WTC11 (cell line): Measurements from ENCODE around the gene KTI12. TPM values are rescaled to one million over a fixed set of nuclear protein-coding genes. Genes with fewer than 3 reads are reported as not detected.

Experiments used
- CBFB ChIP-seq: sonication (generic); formaldehyde crosslinking; IDR thresholded peaks from 2 replicates; pipeline ENCODE4 v1.8.1; 2022; ENCODE audit warnings: mild to moderate bottlenecking, low read depth, missing genetic modification reagents
- EMX1 ChIP-seq: fragments of 250-450 bp; sonication (Bioruptor Pico); IDR thresholded peaks from 2 replicates; pipeline ENCODE4 v1.8.0; 2021; ENCODE audit warnings: mild to moderate bottlenecking
- ESRRA ChIP-seq: sonication (generic); formaldehyde crosslinking; IDR thresholded peaks from 2 replicates; pipeline ENCODE4 v1.8.1; 2022; ENCODE audit warnings: mild to moderate bottlenecking, missing genetic modification reagents, borderline replicate concordance
- FOXK1 ChIP-seq: sonication (generic); formaldehyde crosslinking; IDR thresholded peaks from 2 replicates; pipeline ENCODE4 v1.8.0; 2022; ENCODE audit warnings: mild to moderate bottlenecking, moderate library complexity, missing genetic modification reagents
- MYBL2 ChIP-seq: sonication (generic); formaldehyde crosslinking; IDR thresholded peaks from 2 replicates; pipeline ENCODE4 v1.8.1; 2023; ENCODE audit warnings: mild to moderate bottlenecking, moderate library complexity, missing genetic modification reagents
- NFATC4 ChIP-seq: fragments of 250-450 bp; sonication (Bioruptor Pico); IDR thresholded peaks from 2 replicates; pipeline ENCODE4 v1.9.0; 2021; ENCODE audit warnings: mild to moderate bottlenecking
- NFYB ChIP-seq: sonication (generic); formaldehyde crosslinking; conservative IDR thresholded peaks from 2 replicates; pipeline ENCODE4 v1.8.0; 2022; ENCODE audit warnings: low read depth, missing genetic modification reagents
- SMAD3 ChIP-seq: sonication (generic); formaldehyde crosslinking; IDR thresholded peaks from 2 replicates; pipeline ENCODE4 v1.8.0; 2022; ENCODE audit warnings: missing genetic modification reagents, mild to moderate bottlenecking, borderline replicate concordance
- TEAD4 ChIP-seq: sonication (generic); formaldehyde crosslinking; IDR thresholded peaks from 2 replicates; pipeline ENCODE4 v1.8.0; 2022; ENCODE audit warnings: mild to moderate bottlenecking, missing genetic modification reagents
- ZBTB21 ChIP-seq: sonication (generic); formaldehyde crosslinking; IDR thresholded peaks from 2 replicates; pipeline ENCODE4 v1.8.1; 2023; ENCODE audit warnings: mild to moderate bottlenecking, missing genetic modification reagents, borderline replicate concordance
- ZNF121 ChIP-seq: sonication (generic); formaldehyde crosslinking; IDR thresholded peaks from 2 replicates; pipeline ENCODE4 v1.8.0; 2023; ENCODE audit warnings: missing genetic modification reagents
- ZNF138 ChIP-seq: sonication (generic); formaldehyde crosslinking; conservative IDR thresholded peaks from 2 replicates; pipeline ENCODE4 v1.8.1; 2022; ENCODE audit warnings: mild to moderate bottlenecking, moderate library complexity, missing genetic modification reagents
- total RNA-seq: library from RNA; stranded (reverse); gene quantifications from 3 replicates; pipeline ENCODE4 v1.2.3, GENCODE V29; 2021
- TF ChIP-seq, protein P1 (sequence below): sonication (generic); formaldehyde crosslinking; IDR thresholded peaks from 2 replicates; pipeline ENCODE4 v1.8.0; 2022; ENCODE audit warnings: mild to moderate bottlenecking, missing genetic modification reagents
- TF ChIP-seq, protein P2 (sequence below): fragments of 250-450 bp; sonication (Bioruptor Pico); IDR thresholded peaks from 2 replicates; pipeline ENCODE4 v1.8.0; 2021; ENCODE audit warnings: mild to moderate bottlenecking
- TF ChIP-seq, protein P3 (sequence below): sonication (generic); formaldehyde crosslinking; IDR thresholded peaks from 2 replicates; pipeline ENCODE4 v1.8.1; 2023; ENCODE audit warnings: mild to moderate bottlenecking, missing genetic modification reagents, borderline replicate concordance
- TF ChIP-seq, protein P4 (sequence below): sonication (generic); formaldehyde crosslinking; IDR thresholded peaks from 2 replicates; pipeline ENCODE4 v1.8.1; 2022; ENCODE audit warnings: mild to moderate bottlenecking, missing genetic modification reagents, moderate library complexity, borderline replicate concordance
- TF ChIP-seq, protein P5 (sequence below): sonication (generic); formaldehyde crosslinking; conservative IDR thresholded peaks from 2 replicates; pipeline ENCODE4 v1.8.1; 2023; ENCODE audit warnings: mild to moderate bottlenecking, low read depth, missing genetic modification reagents, moderate library complexity
- TF ChIP-seq, protein P6 (sequence below): sonication (generic); formaldehyde crosslinking; IDR thresholded peaks from 2 replicates; pipeline ENCODE4 v1.8.1; 2023; ENCODE audit warnings: mild to moderate bottlenecking, moderate library complexity, missing genetic modification reagents
- TF ChIP-seq, protein P7 (sequence below): sonication (generic); formaldehyde crosslinking; IDR thresholded peaks from 2 replicates; pipeline ENCODE4 v1.8.0; 2023; ENCODE audit warnings: missing genetic modification reagents, mild to moderate bottlenecking, borderline replicate concordance
- TF ChIP-seq, protein P8 (sequence below): sonication (generic); formaldehyde crosslinking; IDR thresholded peaks from 2 replicates; pipeline ENCODE4 v1.8.1; 2023; ENCODE audit warnings: mild to moderate bottlenecking, missing genetic modification reagents

Gene KTI12
- total RNA-seq, 1 experiment from 2014 or later: 10.1 TPM

DNA sequence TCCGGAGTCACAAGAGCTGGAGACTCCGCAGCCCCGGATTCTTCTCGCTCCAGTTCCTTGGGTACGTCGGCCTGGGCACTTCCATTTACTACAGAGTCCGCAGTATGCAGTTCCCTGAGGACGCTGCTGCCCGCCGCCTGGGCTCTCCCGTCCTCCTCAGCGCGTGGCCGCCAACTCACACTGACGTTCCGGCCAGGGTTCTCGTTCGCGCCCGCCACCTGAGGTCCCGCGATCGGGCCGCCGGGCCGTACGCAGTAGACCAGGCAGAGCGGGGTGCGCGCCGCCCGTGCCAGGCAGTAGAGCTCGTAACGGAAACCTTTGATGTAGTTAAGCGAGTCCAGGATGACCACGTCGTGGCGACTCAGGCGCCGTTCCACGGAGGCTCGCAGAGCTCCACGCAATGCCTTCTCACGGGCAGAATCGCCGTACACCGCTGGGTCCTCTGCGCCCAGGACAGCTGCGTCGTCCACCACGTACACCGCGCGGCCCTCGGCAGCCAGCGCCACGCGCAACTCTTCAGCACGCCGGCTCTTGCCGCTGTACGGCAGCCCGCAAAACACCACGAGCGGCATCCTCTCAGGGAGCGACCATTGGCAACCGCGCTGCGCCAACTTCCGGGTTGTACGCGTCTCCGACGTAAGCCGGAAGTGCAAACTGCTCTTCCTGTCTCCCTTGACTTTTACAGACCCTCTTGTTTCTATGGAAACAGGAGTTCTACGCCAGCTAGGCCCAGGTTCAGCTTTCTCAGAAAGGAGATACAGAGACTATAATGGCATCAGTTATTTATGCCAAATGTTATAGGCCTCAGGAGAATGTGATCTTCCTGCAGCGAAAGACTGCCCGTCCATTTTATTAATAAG, at the start of gene KTI12 (continued):
- no peak for TF ChIP-seq TEAD4 (CRISPR knock-in tag)
- TF ChIP-seq, protein P1, sequence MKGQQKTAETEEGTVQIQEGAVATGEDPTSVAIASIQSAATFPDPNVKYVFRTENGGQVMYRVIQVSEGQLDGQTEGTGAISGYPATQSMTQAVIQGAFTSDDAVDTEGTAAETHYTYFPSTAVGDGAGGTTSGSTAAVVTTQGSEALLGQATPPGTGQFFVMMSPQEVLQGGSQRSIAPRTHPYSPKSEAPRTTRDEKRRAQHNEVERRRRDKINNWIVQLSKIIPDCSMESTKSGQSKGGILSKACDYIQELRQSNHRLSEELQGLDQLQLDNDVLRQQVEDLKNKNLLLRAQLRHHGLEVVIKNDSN (CRISPR knock-in tag): 0 out of 2 replicates have a peak, but pooled peaks have one; percentile 55
- TF ChIP-seq EMX1 (CRISPR knock-in tag): no peak
- TF ChIP-seq ZNF121 (CRISPR knock-in tag): no peak
- TF ChIP-seq, protein P2, sequence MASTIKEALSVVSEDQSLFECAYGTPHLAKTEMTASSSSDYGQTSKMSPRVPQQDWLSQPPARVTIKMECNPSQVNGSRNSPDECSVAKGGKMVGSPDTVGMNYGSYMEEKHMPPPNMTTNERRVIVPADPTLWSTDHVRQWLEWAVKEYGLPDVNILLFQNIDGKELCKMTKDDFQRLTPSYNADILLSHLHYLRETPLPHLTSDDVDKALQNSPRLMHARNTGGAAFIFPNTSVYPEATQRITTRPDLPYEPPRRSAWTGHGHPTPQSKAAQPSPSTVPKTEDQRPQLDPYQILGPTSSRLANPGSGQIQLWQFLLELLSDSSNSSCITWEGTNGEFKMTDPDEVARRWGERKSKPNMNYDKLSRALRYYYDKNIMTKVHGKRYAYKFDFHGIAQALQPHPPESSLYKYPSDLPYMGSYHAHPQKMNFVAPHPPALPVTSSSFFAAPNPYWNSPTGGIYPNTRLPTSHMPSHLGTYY (CRISPR knock-in tag): no peak
- TF ChIP-seq, protein P3, sequence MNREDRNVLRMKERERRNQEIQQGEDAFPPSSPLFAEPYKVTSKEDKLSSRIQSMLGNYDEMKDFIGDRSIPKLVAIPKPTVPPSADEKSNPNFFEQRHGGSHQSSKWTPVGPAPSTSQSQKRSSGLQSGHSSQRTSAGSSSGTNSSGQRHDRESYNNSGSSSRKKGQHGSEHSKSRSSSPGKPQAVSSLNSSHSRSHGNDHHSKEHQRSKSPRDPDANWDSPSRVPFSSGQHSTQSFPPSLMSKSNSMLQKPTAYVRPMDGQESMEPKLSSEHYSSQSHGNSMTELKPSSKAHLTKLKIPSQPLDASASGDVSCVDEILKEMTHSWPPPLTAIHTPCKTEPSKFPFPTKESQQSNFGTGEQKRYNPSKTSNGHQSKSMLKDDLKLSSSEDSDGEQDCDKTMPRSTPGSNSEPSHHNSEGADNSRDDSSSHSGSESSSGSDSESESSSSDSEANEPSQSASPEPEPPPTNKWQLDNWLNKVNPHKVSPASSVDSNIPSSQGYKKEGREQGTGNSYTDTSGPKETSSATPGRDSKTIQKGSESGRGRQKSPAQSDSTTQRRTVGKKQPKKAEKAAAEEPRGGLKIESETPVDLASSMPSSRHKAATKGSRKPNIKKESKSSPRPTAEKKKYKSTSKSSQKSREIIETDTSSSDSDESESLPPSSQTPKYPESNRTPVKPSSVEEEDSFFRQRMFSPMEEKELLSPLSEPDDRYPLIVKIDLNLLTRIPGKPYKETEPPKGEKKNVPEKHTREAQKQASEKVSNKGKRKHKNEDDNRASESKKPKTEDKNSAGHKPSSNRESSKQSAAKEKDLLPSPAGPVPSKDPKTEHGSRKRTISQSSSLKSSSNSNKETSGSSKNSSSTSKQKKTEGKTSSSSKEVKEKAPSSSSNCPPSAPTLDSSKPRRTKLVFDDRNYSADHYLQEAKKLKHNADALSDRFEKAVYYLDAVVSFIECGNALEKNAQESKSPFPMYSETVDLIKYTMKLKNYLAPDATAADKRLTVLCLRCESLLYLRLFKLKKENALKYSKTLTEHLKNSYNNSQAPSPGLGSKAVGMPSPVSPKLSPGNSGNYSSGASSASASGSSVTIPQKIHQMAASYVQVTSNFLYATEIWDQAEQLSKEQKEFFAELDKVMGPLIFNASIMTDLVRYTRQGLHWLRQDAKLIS (CRISPR knock-in tag): no peak
- TF ChIP-seq, protein P4, sequence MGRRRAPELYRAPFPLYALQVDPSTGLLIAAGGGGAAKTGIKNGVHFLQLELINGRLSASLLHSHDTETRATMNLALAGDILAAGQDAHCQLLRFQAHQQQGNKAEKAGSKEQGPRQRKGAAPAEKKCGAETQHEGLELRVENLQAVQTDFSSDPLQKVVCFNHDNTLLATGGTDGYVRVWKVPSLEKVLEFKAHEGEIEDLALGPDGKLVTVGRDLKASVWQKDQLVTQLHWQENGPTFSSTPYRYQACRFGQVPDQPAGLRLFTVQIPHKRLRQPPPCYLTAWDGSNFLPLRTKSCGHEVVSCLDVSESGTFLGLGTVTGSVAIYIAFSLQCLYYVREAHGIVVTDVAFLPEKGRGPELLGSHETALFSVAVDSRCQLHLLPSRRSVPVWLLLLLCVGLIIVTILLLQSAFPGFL: no peak
- TF ChIP-seq, protein P5, sequence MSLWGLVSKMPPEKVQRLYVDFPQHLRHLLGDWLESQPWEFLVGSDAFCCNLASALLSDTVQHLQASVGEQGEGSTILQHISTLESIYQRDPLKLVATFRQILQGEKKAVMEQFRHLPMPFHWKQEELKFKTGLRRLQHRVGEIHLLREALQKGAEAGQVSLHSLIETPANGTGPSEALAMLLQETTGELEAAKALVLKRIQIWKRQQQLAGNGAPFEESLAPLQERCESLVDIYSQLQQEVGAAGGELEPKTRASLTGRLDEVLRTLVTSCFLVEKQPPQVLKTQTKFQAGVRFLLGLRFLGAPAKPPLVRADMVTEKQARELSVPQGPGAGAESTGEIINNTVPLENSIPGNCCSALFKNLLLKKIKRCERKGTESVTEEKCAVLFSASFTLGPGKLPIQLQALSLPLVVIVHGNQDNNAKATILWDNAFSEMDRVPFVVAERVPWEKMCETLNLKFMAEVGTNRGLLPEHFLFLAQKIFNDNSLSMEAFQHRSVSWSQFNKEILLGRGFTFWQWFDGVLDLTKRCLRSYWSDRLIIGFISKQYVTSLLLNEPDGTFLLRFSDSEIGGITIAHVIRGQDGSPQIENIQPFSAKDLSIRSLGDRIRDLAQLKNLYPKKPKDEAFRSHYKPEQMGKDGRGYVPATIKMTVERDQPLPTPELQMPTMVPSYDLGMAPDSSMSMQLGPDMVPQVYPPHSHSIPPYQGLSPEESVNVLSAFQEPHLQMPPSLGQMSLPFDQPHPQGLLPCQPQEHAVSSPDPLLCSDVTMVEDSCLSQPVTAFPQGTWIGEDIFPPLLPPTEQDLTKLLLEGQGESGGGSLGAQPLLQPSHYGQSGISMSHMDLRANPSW (CRISPR knock-in tag): no peak
- TF ChIP-seq CBFB (CRISPR knock-in tag): no peak
- TF ChIP-seq, protein P6, sequence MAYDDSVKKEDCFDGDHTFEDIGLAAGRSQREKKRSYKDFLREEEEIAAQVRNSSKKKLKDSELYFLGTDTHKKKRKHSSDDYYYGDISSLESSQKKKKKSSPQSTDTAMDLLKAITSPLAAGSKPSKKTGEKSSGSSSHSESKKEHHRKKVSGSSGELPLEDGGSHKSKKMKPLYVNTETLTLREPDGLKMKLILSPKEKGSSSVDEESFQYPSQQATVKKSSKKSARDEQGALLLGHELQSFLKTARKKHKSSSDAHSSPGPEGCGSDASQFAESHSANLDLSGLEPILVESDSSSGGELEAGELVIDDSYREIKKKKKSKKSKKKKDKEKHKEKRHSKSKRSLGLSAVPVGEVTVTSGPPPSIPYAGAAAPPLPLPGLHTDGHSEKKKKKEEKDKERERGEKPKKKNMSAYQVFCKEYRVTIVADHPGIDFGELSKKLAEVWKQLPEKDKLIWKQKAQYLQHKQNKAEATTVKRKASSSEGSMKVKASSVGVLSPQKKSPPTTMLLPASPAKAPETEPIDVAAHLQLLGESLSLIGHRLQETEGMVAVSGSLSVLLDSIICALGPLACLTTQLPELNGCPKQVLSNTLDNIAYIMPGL (CRISPR knock-in tag): peak; percentile 68; the same call in 1 of the 2 replicates
- TF ChIP-seq ZBTB21 (CRISPR knock-in tag): no peak
- TF ChIP-seq, protein P7, sequence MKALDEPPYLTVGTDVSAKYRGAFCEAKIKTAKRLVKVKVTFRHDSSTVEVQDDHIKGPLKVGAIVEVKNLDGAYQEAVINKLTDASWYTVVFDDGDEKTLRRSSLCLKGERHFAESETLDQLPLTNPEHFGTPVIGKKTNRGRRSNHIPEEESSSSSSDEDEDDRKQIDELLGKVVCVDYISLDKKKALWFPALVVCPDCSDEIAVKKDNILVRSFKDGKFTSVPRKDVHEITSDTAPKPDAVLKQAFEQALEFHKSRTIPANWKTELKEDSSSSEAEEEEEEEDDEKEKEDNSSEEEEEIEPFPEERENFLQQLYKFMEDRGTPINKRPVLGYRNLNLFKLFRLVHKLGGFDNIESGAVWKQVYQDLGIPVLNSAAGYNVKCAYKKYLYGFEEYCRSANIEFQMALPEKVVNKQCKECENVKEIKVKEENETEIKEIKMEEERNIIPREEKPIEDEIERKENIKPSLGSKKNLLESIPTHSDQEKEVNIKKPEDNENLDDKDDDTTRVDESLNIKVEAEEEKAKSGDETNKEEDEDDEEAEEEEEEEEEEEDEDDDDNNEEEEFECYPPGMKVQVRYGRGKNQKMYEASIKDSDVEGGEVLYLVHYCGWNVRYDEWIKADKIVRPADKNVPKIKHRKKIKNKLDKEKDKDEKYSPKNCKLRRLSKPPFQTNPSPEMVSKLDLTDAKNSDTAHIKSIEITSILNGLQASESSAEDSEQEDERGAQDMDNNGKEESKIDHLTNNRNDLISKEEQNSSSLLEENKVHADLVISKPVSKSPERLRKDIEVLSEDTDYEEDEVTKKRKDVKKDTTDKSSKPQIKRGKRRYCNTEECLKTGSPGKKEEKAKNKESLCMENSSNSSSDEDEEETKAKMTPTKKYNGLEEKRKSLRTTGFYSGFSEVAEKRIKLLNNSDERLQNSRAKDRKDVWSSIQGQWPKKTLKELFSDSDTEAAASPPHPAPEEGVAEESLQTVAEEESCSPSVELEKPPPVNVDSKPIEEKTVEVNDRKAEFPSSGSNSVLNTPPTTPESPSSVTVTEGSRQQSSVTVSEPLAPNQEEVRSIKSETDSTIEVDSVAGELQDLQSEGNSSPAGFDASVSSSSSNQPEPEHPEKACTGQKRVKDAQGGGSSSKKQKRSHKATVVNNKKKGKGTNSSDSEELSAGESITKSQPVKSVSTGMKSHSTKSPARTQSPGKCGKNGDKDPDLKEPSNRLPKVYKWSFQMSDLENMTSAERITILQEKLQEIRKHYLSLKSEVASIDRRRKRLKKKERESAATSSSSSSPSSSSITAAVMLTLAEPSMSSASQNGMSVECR (CRISPR knock-in tag): peak; percentile 94
- 0 out of 2 replicates have a peak, but pooled peaks have one; percentile 68 for TF ChIP-seq ESRRA (CRISPR knock-in tag)
- peak; percentile 79 for TF ChIP-seq MYBL2 (CRISPR knock-in tag)
- peak; percentile 86 for TF ChIP-seq FOXK1 (CRISPR knock-in tag)
- TF ChIP-seq NFYB (CRISPR knock-in tag): no peak
- TF ChIP-seq ZNF138 (CRISPR knock-in tag): no peak
- TF ChIP-seq, protein P8, sequence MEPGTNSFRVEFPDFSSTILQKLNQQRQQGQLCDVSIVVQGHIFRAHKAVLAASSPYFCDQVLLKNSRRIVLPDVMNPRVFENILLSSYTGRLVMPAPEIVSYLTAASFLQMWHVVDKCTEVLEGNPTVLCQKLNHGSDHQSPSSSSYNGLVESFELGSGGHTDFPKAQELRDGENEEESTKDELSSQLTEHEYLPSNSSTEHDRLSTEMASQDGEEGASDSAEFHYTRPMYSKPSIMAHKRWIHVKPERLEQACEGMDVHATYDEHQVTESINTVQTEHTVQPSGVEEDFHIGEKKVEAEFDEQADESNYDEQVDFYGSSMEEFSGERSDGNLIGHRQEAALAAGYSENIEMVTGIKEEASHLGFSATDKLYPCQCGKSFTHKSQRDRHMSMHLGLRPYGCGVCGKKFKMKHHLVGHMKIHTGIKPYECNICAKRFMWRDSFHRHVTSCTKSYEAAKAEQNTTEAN (CRISPR knock-in tag): peak; percentile 75; the same call in 1 of the 2 replicates
- TF ChIP-seq SMAD3: no peak
- TF ChIP-seq NFATC4 (CRISPR knock-in tag): peak; percentile 75; the same call in 1 of the 2 replicates
